ENCODE data around the gene ERO1B.

DNA sequence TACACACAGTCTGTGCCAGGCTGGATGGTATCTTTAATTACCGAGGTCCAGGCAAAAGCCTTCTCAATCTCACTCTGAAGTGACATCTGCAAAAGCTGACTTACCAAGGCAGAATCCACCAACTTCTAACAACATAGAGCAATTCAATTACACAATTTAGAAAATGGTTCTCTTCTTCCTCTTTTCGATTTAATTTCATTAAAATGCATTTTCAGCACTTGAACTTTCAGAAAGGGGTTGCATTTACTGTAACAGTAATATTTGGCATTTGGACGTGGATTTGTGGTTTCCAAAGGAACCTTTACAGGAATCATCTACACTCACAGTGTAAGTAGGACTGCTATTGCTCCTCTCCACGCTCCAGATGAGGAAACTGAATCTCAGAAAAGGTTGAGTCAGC, 53.3 kb downstream of the ERO1B start:
- TF ChIP-seq, protein P1, sequence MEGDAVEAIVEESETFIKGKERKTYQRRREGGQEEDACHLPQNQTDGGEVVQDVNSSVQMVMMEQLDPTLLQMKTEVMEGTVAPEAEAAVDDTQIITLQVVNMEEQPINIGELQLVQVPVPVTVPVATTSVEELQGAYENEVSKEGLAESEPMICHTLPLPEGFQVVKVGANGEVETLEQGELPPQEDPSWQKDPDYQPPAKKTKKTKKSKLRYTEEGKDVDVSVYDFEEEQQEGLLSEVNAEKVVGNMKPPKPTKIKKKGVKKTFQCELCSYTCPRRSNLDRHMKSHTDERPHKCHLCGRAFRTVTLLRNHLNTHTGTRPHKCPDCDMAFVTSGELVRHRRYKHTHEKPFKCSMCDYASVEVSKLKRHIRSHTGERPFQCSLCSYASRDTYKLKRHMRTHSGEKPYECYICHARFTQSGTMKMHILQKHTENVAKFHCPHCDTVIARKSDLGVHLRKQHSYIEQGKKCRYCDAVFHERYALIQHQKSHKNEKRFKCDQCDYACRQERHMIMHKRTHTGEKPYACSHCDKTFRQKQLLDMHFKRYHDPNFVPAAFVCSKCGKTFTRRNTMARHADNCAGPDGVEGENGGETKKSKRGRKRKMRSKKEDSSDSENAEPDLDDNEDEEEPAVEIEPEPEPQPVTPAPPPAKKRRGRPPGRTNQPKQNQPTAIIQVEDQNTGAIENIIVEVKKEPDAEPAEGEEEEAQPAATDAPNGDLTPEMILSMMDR (IDR thresholded peaks at IDR 0.05; ENCODE audit: low read length): no peak
- TF ChIP-seq EZH2 (IDR thresholded peaks at IDR 0.05; ENCODE audit: borderline replicate concordance, low read length): no peak

Data from OCI-LY1 (cell line).